K562 (cell line): ENCODE data around the gene CTNNBL1. TPM values are rescaled to one million over a fixed set of nuclear protein-coding genes. Genes with fewer than 3 reads are reported as not detected.
A peak's percentile ranks its signal among the peaks of the same experiment; 100 is the strongest.

Source experiments
- CXXC5 ChIP-seq: fragments of 250-450 bp; sonication (Bioruptor Pico); IDR thresholded peaks from 2 replicates; pipeline ENCODE4 v1.8.0; 2022; ENCODE audit warnings: inconsistent platforms, mild to moderate bottlenecking, moderate library complexity
- ELF2 ChIP-seq: fragments of 250-450 bp; sonication (Bioruptor Pico); IDR thresholded peaks from 2 replicates; pipeline ENCODE4 v1.5.0; 2021; ENCODE audit warnings: mild to moderate bottlenecking
- ELF4 ChIP-seq: fragments of 450-650 bp; formaldehyde crosslinking; IDR thresholded peaks from 2 replicates; pipeline ENCODE4 v1.4.0; 2022; ENCODE audit warnings: missing genetic modification characterization
- HES1 ChIP-seq: fragments of 450-650 bp; IDR thresholded peaks from 2 replicates; pipeline ENCODE4 v1.6.1; 2016; ENCODE audit warnings: low read depth, mild to moderate bottlenecking, moderate library complexity
- LARP7 ChIP-seq: fragments of 450-650 bp; IDR thresholded peaks from 2 replicates; pipeline ENCODE4 v1.6.1; 2016
- MAFG ChIP-seq: fragments of 450-650 bp; conservative IDR thresholded peaks from 2 replicates; pipeline ENCODE4 v1.6.1; 2016; ENCODE audit warnings: missing genetic modification characterization, missing compliant biosample characterization
- MAX ChIP-seq: sonication (generic); formaldehyde crosslinking; IDR thresholded peaks from 2 replicates; pipeline ENCODE4 v1.9.0; 2022; ENCODE audit warnings: mild to moderate bottlenecking, missing genetic modification reagents
- MAZ ChIP-seq, 2 experiments: fragments of 450-650 bp in 1 of 2; sonication (generic) in 1 of 2; formaldehyde crosslinking; IDR thresholded peaks in 1 of 2; conservative IDR thresholded peaks in 1 of 2; 2 replicates each; pipeline versions ENCODE4 v1.4.0 to v1.5.0; 2020; ENCODE audit warnings: mild to moderate bottlenecking in 1 of 2, missing genetic modification reagents in 1 of 2
- SMARCE1 ChIP-seq: fragments of 450-650 bp; IDR thresholded peaks from 2 replicates; pipeline ENCODE4 v1.7.1; 2016; ENCODE audit warnings: mild to moderate bottlenecking
- SREBF2 ChIP-seq: sonication (generic); formaldehyde crosslinking; IDR thresholded peaks from 2 replicates; pipeline ENCODE4 v1.4.0; 2020; ENCODE audit warnings: mild to moderate bottlenecking, missing genetic modification reagents
- TBL1XR1 ChIP-seq, 2 experiments: IDR thresholded peaks; 2 replicates each; pipeline ENCODE4 v1.6.1; 2012; ENCODE audit warnings: improper control_type of control experiment in 2 of 2, low read length in 2 of 2, mild to moderate bottlenecking in 1 of 2
- XRCC5 ChIP-seq: fragments of 200-400 bp; formaldehyde crosslinking; IDR thresholded peaks from 2 replicates; pipeline ENCODE4 v1.6.1; 2017; ENCODE audit warnings: low read depth, mild to moderate bottlenecking, low read length
- ZNF134 ChIP-seq: fragments of 250-450 bp; sonication (Bioruptor Pico); conservative IDR thresholded peaks from 2 replicates; pipeline ENCODE4 v1.4.0; 2020
- ZNF165 ChIP-seq: fragments of 250-450 bp; sonication (Bioruptor Pico); IDR thresholded peaks from 2 replicates; pipeline ENCODE4 v1.4.0; 2020; ENCODE audit warnings: borderline replicate concordance
- ZNF224 ChIP-seq: sonication (generic); formaldehyde crosslinking; IDR thresholded peaks from 2 replicates; pipeline ENCODE4 v1.8.0; 2022; ENCODE audit warnings: mild to moderate bottlenecking, missing genetic modification reagents
- ZNF41 ChIP-seq: fragments of 250-450 bp; sonication (Bioruptor Pico); conservative IDR thresholded peaks from 2 replicates; pipeline ENCODE4 v1.4.0; 2020; ENCODE audit warnings: mild to moderate bottlenecking
- ZNF445 ChIP-seq: fragments of 250-450 bp; sonication (Bioruptor Pico); IDR thresholded peaks from 2 replicates; pipeline ENCODE4 v1.4.0; 2020; ENCODE audit warnings: low read depth, mild to moderate bottlenecking, moderate library complexity
- ZNF511 ChIP-seq: sonication (generic); formaldehyde crosslinking; IDR thresholded peaks from 2 replicates; pipeline ENCODE4 v1.8.0; 2022; ENCODE audit warnings: mild to moderate bottlenecking, missing genetic modification reagents
- ZNF609 ChIP-seq: sonication (generic); formaldehyde crosslinking; IDR thresholded peaks from 2 replicates; pipeline ENCODE4 v1.8.1; 2023; ENCODE audit warnings: missing genetic modification reagents, mild to moderate bottlenecking, borderline replicate concordance
- polyA plus RNA-seq, 8 experiments: library from polyadenylated mRNA; depleted of rRNA in 4 of 8; stranded (reverse) in 5 of 8; unstranded in 3 of 8; fragments of >200 nt; fragmentation: Nextera tagmentation in 2 of 8; fragmentation: Illumina TruSeq in 1 of 8; extraction: Ambion mirVana in 2 of 8; extraction: Trizol in 1 of 8; gene quantifications; 2 replicates each; pipeline versions ENCODE4 v1.2.1 to v1.2.3, GENCODE V29; 2011 to 2014; ENCODE audit warnings: inconsistent platforms in 1 of 8, missing spikeins in 1 of 8
- total RNA-seq, 7 experiments: library from RNA; depleted of rRNA in 6 of 7; stranded (reverse); fragments of >200 nt in 6 of 7; fragmentation: Illumina TruSeq in 2 of 7; extraction: Trizol in 2 of 7; gene quantifications; 2 replicates each; pipeline versions ENCODE4 v1.2.1 to v1.2.3, GENCODE V29; 2011 to 2021; ENCODE audit warnings: low replicate concordance in 1 of 7

Gene CTNNBL1
- total and polyA plus RNA-seq, 9 of the 15 experiments (the other 6 are each of a cell fraction or from before 2014, with no cell fraction given): 32.4 to 85.6 (median 43.6) TPM

GRCh38 chr20:37850724-37851355, 157.0 kb downstream of the CTNNBL1 start (continued):
- TF ChIP-seq HES1 (peak; percentile 91), CXXC5 (CRISPR knock-in tag) (peak; percentile 81), SREBF2 (CRISPR knock-in tag) (no peak), MAX (CRISPR knock-in tag) (peak; percentile 82), ELF2 (CRISPR knock-in tag) (no peak), ZNF445 (CRISPR knock-in tag) (no peak), TBL1XR1 (IDR thresholded peaks at IDR 0.05; ENCODE audit: low read length in 2 of 2) (peak; percentile 83 to 89; a peak in 2 of 4 replicates), ZNF41 (CRISPR knock-in tag) (no peak), ZNF134 (CRISPR knock-in tag) (no peak), SMARCE1 (peak; percentile 99), XRCC5 (no peak), ZNF511 (CRISPR knock-in tag) (no peak), LARP7 (no peak), MAFG (tag) (peak; percentile 21; the same call in 1 of the 2 replicates), ELF4 (peak; percentile 85), ZNF165 (CRISPR knock-in tag) (no peak), MAZ (CRISPR knock-in tag; conservative IDR thresholded peaks at IDR 0.05 in 1 of 2, IDR thresholded peaks at IDR 0.05 in 1 of 2) (peak; percentile 57 to 61; a peak in 3 of 4 replicates), ZNF609 (no peak), ZNF224 (CRISPR knock-in tag) (no peak)
